Measurements from ENCODE around the gene TOMM6. TPM values are rescaled to one million over a fixed set of nuclear protein-coding genes. Genes with fewer than 3 reads are reported as not detected.

The TOMM6 gene
- total and polyA plus RNA-seq, 8 donors: 11.9 to 343 (median 131) TPM

DNA sequence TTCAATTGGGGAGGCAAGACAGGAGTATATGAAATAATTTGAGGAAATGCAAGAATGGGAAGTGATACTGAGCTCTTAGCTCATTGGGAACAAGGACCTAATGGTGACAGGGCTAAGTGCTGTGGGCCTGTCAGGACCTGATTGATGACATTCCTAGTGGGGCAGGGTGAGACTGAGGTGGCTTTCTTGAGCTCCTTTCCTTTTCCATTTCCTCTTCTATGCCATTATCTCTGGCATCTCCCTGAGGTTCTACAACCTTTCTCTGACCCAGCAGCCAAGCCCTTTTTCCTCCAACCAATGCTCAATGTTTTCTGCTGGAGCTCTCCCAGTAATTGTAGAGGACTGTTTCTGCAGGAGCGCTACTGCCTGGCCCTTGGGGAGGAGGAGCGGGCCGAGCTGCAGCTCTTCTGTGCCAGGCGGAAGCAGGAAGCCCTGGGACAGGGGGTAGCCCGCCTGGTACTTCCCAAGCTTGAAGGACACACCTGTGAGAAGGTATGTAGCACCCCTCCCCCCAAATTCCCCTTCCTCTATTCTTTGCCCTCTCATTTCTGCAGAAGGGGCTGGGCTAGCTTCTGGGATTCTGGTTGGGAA lies 2.8 kb upstream of the TOMM6 start:
- H3K4me3 ChIP-seq: peak overlapping the region in 2 of 4 donors; percentile 91 to 98
- H3K4me1 ChIP-seq: peaks cover 48 to 78% (median 70%) of the 10 kb centered on the region in 4 donors
- no peaks in the 10 kb centered on the region for H3K9me3 ChIP-seq
- H3K36me3 ChIP-seq: peaks cover 8 to 11% (median 10%) of the 10 kb centered on the region in 4 donors
- TF ChIP-seq POLR2AphosphoS5 (IDR thresholded peaks at IDR 0.05): peak in 1 of 3 donors; percentile 51
- TF ChIP-seq POLR2A (IDR thresholded peaks at IDR 0.05): no peak
- DNase-seq: peak; percentile 69 to 84
- peak overlapping the region; percentile 68 to 96 (median 95) for H3K27ac ChIP-seq
- WGBS, 5 donors: 9 to 76% (median 46%) methylated on average over 5 of the region's 5 CpGs
- intact Hi-C loops (cut with DNase I; ENCODE audit: low total_unique reads): loop anchor here (10.0 kb wide), 1 partner anchor 260 kb away; no protein-coding TSS in a partner anchor
- no peaks in the 10 kb centered on the region for H3K27me3 ChIP-seq

DNA sequence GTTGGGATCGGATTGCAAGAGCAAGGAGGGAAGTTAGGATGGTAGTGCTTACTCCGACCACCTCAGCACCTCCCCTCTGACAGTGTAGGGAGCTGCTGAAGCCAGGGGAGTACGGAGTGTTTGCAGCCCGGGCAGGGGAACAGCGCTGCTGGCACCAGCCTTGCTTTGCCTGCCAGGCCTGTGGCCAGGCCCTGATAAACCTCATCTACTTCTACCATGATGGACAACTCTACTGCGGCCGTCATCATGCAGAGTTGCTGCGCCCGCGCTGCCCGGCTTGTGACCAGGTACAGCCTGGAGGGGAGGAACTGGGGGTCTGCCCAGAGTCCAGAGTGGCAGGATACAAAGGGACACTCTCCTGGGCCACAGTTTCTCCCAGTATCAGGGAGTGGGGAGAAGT lies 2.2 kb upstream of the TOMM6 start:
- no peak for TF ChIP-seq CTCF (IDR thresholded peaks at IDR 0.05)
- Histone ChIP-seq H3K27me3 (no peaks in the 10 kb centered on the region), H3K36me3 (peaks cover 12 to 17% (median 15%) of the 10 kb centered on the region in 4 donors), H3K27ac (peak overlapping the region; percentile 68 to 96 (median 95)), H3K9me3 (no peaks in the 10 kb centered on the region), H3K4me1 (peaks cover 48 to 74% (median 73%) of the 10 kb centered on the region in 4 donors), H3K4me3 (peak overlapping the region in 2 of 4 donors; percentile 91 to 98)
- WGBS, 5 donors: 38 to 70% (median 57%) methylated on average over 10 to 11 of the region's 11 CpGs
- intact Hi-C loops (cut with DNase I; ENCODE audit: low total_unique reads): loop anchor here (10.0 kb wide), 1 partner anchor 260 kb away; no protein-coding TSS in a partner anchor
- peak in 1 of 2 donors; percentile 57 for DNase-seq

DNA sequence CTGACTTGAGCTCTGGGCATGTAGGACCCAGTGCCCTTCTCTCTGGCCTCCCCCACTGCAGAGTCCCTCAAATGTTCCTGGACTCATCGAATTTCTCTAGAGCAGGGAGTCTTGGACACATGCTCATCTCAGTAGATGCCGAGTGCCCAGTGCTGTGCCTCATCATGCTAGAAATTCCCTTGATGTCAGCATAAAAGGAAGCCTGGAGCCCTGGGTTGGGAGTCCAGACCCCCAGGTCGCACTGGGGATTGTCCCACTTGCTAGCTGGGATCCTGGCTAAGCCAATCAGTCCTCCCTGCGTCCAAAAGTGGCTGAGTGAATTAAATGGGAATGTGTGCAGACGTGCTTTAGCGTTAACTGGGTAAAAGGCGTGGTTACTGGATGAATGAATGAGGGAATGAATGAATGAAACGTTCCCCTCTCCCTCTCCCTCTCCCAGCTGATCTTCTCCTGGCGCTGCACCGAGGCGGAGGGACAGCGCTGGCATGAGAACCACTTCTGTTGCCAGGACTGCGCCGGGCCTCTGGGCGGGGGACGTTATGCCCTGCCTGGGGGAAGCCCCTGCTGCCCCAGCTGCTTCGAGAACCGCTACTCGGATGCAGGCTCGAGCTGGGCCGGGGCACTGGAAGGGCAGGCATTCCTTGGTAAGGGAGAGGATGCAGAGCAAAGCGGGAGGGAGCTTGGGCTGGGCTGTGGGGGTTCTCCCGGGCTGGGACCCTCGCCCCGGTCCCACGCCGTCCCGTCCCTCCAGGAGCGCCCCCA lies 1.6 kb upstream of the TOMM6 start:
- no peak for DNase-seq
- TF ChIP-seq EP300 (IDR thresholded peaks at IDR 0.05) (no peak), POLR2A (IDR thresholded peaks at IDR 0.05) (no peak), POLR2AphosphoS5 (IDR thresholded peaks at IDR 0.05) (no peak), CTCF (IDR thresholded peaks at IDR 0.05) (no peak)

DNA sequence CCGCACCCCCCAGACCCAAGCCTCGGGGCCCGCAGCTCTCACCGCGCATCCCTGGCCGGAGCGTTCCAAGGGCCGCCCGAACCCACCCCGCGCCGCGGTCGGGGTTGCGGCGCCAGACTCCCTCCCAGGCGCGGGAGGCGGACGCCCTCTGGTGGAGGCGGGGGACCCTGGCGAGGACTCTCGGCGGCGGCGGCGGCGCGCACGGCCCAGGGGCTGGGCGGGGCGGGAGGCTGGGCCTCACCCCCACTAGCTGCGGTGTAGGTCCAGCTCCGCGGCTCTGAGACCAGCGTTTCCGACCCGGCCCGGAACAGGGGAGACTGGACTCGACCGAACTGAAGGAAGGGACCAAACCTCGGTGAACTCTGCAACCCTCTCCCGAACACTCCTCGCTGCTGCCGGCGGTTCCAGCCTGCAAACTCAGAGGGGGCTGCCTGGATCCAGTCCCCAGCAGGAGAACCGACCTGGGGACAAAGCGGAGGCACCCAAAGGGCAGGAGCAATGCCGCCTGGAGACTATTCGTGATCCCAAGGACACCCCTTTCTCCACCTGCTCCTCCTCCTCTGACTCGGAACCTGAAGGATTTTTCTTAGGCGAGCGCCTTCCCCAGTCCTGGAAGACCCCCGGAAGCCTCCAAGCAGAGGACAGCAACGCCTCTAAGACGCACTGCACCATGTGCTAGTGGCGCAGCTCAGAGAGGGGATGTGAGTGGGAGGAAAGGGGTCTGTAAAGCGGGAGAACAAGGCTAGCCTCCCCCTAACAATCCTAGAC lies 859 bp upstream of the TOMM6 start:
- 0 to 1% (median 0%) methylated on average over 44 to 58 of the region's 58 CpGs for WGBS, 5 donors
- H3K4me3 ChIP-seq: peak overlapping the region; percentile 66 to 98 (median 80)
- peak overlapping the region; percentile 93 to 97 (median 96) for H3K27ac ChIP-seq
- peak; percentile 92 to 96 for DNase-seq
- no peaks in the 10 kb centered on the region for H3K9me3 ChIP-seq
- no peaks in the 10 kb centered on the region for H3K27me3 ChIP-seq
- TF ChIP-seq CTCF (IDR thresholded peaks at IDR 0.05) (peak in 5 of 7 experiments; percentile 25 to 96 (median 83)), POLR2A (IDR thresholded peaks at IDR 0.05) (no peak), POLR2AphosphoS5 (IDR thresholded peaks at IDR 0.05) (peak; percentile 39 to 76 (median 42)), EP300 (IDR thresholded peaks at IDR 0.05) (no peak)
- peaks cover 21 to 31% (median 29%) of the 10 kb centered on the region in 4 donors for H3K36me3 ChIP-seq
- H3K4me1 ChIP-seq: peaks cover 37 to 64% (median 62%) of the 10 kb centered on the region in 4 donors
- intact Hi-C loops (cut with DNase I; ENCODE audit: low total_unique reads): loop anchor here (10.0 kb wide), 1 partner anchor 258 kb away; no protein-coding TSS in a partner anchor

More for the DNA sequence above, 1.6 kb upstream of the TOMM6 start:
- Histone ChIP-seq H3K27me3 (no peaks in the 10 kb centered on the region), H3K9me3 (no peaks in the 10 kb centered on the region), H3K36me3 (peaks cover 18 to 23% (median 22%) of the 10 kb centered on the region in 4 donors), H3K27ac (peak overlapping the region; percentile 93 to 97 (median 96)), H3K4me3 (peak overlapping the region; percentile 66 to 98 (median 80)), H3K4me1 (peaks cover 45 to 71% (median 69%) of the 10 kb centered on the region in 4 donors)
- intact Hi-C loops (cut with DNase I; ENCODE audit: low total_unique reads): loop anchor here (10.0 kb wide), 1 partner anchor 259 kb away; no protein-coding TSS in a partner anchor
- 14 to 24% (median 15%) methylated on average over 13 to 29 of the region's 29 CpGs for WGBS, 5 donors
